Fibroblast of lung (primary cell): ENCODE data around the gene ITPRIPL2.

Experiments used
- EZH2 ChIP-seq: IDR thresholded peaks from 2 replicates; pipeline ENCODE4 v1.5.1; 2012; ENCODE audit warnings: low read length, control low read depth, mild to moderate bottlenecking; ENCODE audit errors: missing control alignments
- TF ChIP-seq, protein P1 (sequence below), 2 donors: IDR thresholded peaks in 1 of 2; conservative IDR thresholded peaks in 1 of 2; 1 replicate in 1 of 2; 2 replicates in 1 of 2; pipeline ENCODE4 v1.5.1; 2011 to 2012; ENCODE audit warnings: low read length in 2 of 2, control low read depth in 1 of 2, inconsistent platforms in 1 of 2, low read depth in 1 of 2, mild to moderate bottlenecking in 1 of 2

DNA sequence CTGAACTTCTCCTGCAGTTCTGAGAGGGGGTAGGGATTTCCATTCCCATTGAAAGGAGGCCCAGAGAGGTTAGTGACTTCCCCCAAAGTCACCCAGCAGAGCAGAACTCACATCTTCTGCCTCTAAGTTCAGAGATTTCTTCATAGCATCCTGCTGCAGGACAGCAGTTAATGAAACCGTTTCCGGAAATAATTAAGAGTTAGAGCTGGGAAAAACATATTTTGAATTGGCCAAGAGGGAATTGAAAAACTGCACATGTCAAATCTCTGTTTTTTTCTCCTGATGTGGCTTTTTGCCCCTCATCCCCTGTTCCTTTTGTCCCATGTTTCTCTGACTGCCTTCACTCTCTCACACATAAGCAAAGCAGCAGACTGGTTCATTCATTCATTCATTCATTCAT lies 26.6 kb downstream of the ITPRIPL2 start:
- TF ChIP-seq EZH2, result no peak
- TF ChIP-seq, protein P1, sequence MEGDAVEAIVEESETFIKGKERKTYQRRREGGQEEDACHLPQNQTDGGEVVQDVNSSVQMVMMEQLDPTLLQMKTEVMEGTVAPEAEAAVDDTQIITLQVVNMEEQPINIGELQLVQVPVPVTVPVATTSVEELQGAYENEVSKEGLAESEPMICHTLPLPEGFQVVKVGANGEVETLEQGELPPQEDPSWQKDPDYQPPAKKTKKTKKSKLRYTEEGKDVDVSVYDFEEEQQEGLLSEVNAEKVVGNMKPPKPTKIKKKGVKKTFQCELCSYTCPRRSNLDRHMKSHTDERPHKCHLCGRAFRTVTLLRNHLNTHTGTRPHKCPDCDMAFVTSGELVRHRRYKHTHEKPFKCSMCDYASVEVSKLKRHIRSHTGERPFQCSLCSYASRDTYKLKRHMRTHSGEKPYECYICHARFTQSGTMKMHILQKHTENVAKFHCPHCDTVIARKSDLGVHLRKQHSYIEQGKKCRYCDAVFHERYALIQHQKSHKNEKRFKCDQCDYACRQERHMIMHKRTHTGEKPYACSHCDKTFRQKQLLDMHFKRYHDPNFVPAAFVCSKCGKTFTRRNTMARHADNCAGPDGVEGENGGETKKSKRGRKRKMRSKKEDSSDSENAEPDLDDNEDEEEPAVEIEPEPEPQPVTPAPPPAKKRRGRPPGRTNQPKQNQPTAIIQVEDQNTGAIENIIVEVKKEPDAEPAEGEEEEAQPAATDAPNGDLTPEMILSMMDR (conservative IDR thresholded peaks at IDR 0.05 in 1 of 2, IDR thresholded peaks at IDR 0.05 in 1 of 2; ENCODE audit: low read depth in 1 of 2, low read length in 2 of 2), result no peak
